ENCODE data around the gene DISP3.

GRCh38 chr1:11585389-11585788 is 106.4 kb downstream of the DISP3 start:
- no peak for TF ChIP-seq CTCF (conservative IDR thresholded peaks at IDR 0.05; ENCODE audit: low read depth, low read length)
- no peak for TF ChIP-seq BHLHE40 (IDR thresholded peaks at IDR 0.05; ENCODE audit: low read depth, low read length)
- no peak for TF ChIP-seq ELK1 (IDR thresholded peaks at IDR 0.05; ENCODE audit: borderline replicate concordance, low read depth, low read length)
- TF ChIP-seq FOS (IDR thresholded peaks at IDR 0.05; ENCODE audit: low read depth, low read length): no peak
- TF ChIP-seq POLR2A (IDR thresholded peaks at IDR 0.05; ENCODE audit: low read depth, low read length): no peak
- no peak for TF ChIP-seq SMC3 (IDR thresholded peaks at IDR 0.05; ENCODE audit: low read depth, low read length)
- TF ChIP-seq MXI1 (IDR thresholded peaks at IDR 0.05; ENCODE audit: borderline replicate concordance, low read depth, low read length): no peak
- TF ChIP-seq NFE2L2 (IDR thresholded peaks at IDR 0.05; ENCODE audit: low read depth, low read length): no peak
- no peak for TF ChIP-seq RAD21 (IDR thresholded peaks at IDR 0.05; ENCODE audit: low read length)
- TF ChIP-seq RCOR1 (IDR thresholded peaks at IDR 0.05; ENCODE audit: insufficient replicate concordance, low read length): no peak
- TF ChIP-seq USF2 (IDR thresholded peaks at IDR 0.05; ENCODE audit: low read depth, low read length): no peak
- no peak for TF ChIP-seq MAFK (IDR thresholded peaks at IDR 0.05; ENCODE audit: low read depth, low read length)
- no peak for TF ChIP-seq CHD1 (IDR thresholded peaks at IDR 0.05; ENCODE audit: low read depth, low read length)
- no peak for TF ChIP-seq MAZ (IDR thresholded peaks at IDR 0.05; ENCODE audit: borderline replicate concordance, low read depth, low read length)

Data from IMR-90 (cell line).